Right renal pelvis (tissue), 4 donors: ENCODE measurements around the gene OTUD3. TPM values are rescaled to one million over a fixed set of nuclear protein-coding genes. Genes with fewer than 3 reads are reported as not detected.
"Not testable (repeated sequence)": the region's sequence is repeated elsewhere in the genome, so short reads cannot be mapped to it uniquely, and the experiment has no call there.

Experiments
- DNase-seq, 4 donors: peaks; one replicate each; pipeline ENCODE4 v3.0.0-alpha.2; 2013; ENCODE audit warnings: low read depth in 4 of 4, low spot score in 3 of 4, missing footprints in 1 of 4
- polyA plus RNA-seq, 4 donors: library from polyadenylated mRNA; unstranded; fragments of 120-200 nt; gene quantifications; one replicate each; pipeline ENCODE4 v1.2.1, GENCODE V29; 2013; ENCODE audit not compliant: insufficient read length in 4 of 4

OTUD3 gene, protein sequence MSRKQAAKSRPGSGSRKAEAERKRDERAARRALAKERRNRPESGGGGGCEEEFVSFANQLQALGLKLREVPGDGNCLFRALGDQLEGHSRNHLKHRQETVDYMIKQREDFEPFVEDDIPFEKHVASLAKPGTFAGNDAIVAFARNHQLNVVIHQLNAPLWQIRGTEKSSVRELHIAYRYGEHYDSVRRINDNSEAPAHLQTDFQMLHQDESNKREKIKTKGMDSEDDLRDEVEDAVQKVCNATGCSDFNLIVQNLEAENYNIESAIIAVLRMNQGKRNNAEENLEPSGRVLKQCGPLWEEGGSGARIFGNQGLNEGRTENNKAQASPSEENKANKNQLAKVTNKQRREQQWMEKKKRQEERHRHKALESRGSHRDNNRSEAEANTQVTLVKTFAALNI
- polyA plus RNA-seq: 10 to 100 TPM; 16.3 to 22.3 (median 18.1) TPM

DNA sequence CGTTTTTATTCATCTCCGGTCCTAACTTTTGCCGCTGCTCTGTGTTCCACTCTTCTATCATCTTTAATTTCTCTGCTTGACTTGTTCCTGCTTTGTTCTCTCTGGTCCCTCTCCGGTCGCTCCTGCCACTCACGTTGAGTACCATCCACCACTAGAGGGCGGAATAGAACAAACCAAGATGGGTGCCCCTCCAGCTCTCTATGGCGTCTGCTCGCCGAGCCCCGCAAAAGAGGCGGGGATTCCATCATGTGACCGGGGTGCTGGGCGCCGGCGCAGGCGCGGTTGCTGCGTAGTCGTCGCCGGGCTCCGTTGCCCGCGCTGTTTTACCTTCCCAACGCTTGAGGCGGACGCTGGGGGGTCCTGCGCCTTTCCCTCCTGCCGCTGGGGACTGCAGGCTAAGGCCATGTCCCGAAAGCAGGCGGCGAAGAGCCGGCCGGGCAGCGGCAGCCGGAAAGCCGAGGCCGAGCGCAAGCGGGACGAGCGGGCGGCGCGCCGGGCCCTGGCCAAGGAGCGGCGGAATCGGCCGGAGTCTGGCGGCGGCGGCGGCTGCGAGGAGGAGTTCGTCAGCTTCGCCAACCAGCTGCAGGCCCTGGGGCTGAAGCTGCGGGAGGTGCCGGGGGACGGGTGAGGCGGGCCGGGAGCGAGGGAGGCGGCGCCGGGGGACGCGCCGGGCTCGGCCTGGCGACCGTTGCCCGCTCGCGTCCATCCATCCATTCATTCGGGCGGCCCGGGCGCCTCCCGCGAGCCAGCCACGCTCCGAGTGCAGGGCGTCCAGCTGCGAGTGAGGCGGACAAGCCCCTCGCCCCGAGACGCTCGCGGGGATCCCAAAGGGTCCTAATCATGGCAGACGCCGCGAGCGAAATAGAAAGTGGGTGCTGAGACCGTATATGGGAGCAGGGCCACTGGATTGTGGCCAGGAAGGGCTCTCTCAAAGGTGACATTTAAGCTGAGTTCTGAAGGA lies at the start of gene OTUD3:
OTUD3 (plus strand) TSS at position 285 of the 961 bp plus-strand sequence; CDS start at position 404, 119 bp downstream.
- DNase-seq: peak; percentile 99

DNA sequence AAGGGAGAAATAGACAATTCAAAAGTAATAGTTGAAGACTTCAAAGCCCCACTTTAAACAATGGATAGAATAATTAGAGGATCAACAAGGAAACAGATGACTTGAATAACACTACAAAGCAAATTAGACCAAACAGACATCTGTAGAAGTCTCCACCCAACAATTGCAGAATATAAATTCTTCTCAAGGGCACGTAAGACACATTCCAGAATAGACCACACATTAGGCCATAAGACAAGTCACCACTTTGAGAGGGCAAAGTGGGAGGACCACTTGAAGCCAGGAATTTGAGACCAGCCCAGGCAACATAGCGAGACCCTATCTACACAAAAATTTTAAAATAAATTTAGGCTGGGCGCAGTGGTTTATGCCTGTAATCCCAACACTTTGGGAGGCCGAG lies 46.6 kb upstream of the OTUD3 start:
- no peak for DNase-seq

DNA sequence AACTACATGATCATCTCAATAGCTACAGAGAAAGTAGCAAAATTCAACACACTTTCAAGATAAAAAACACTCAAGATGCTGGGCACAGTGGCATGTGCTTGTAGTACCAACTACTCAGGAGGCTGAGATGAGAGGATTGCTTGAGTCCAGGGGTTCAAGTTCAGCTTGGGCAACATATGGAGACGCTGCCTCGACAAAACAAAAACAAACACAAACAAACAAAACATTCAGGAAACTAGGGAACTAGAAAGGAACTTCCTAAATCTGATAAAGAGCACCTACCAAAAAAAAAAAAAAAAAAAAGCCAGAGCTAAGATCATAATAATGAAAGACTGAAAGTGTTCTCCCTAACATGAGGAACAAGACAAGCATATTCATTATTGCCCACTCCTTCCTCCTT lies 44.3 kb upstream of the OTUD3 start:
- no peak for DNase-seq

DNA sequence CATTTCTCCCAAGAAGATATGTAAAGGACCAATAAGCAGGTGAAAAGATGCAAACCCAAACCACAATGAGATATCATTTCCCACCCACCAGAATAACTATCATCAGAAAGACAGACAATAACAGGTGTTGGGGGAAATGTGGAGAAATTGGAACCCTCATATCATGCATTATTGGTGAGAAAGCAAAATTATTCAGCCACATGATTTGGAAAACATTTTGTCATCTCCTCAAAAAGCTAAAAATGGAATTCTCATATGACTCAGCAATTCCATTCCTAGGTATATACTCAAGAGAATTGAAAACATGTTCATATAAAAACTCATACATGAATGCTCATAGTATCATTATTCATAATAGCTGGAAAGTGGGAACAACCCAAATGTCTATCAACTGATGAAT lies 42.0 kb upstream of the OTUD3 start:
- DNase-seq: no peak

DNA sequence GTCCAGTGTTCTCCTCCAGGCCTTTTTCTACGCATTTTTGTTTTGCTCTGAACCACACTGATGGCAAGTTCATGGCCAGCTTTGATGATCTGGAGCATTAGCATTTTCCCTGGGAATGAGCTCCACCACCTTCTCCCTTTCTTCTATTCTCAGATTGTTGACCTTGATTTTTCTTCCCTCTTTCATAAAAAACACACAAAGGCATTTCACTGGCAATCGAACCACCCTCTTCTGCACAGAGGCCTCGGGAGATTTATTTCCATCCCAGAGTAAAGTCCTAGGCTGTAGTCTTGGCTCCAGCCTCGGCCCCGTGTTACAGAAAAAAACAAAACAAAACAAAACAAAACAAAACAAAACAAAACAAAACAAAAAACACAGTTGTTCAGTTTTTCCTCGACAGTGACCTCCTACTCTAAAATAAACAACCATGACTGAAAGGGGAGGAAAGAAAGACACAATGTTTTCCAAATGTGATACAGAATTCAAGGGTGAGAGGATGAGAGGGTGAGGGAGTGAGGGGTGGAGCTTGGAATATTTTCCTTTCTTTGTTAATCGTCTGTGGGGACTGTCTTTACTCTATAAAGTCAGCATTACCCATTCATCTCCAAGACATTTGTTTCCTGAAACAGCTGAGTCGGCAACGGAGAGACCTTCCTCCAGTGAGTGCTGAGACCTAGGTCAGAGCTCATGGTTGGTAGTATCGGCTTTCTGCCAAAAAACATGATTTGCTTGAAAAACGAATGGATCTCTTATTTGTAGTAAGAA lies 37.3 kb upstream of the OTUD3 start:
- DNase-seq: peak; percentile 20 to 38 (median 28)

DNA sequence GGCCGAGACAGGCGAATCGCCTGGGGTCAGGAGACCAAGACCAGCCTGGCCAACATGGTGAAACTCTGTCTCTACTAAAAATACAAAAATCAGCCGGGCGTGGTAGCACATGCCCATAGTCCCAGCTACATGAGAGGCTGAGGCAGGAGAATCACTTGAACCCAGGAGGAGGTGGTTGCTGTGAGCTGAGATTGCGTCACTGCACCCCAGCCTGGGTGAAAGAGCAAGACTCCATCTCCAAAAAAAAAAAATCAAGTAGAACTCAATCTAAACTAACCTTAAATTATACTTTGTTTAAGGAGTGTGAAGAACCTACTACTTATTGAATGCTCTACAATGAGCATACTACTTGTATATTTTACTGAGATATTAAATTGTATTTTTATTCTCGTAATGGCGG lies 36.6 kb upstream of the OTUD3 start:
- no peak for DNase-seq

DNA sequence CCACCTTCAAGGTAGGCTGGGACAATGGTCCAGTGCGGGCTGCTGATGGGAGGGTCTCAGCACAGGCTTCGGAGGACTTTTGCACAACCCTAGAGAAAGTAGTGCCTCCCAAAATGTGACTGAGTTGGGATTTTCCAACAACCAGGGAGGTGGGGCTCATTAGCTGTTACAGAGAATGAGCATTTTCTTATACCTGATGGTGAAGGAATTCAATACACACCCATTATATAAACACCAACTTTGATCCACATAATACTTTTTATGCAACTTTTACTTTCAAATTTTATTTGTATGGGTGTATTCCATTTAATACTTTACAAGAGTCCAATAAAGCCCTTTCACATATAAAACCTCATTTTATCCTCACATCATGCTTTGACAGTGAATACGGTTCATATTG lies 35.9 kb upstream of the OTUD3 start:
- no peak for DNase-seq

DNA sequence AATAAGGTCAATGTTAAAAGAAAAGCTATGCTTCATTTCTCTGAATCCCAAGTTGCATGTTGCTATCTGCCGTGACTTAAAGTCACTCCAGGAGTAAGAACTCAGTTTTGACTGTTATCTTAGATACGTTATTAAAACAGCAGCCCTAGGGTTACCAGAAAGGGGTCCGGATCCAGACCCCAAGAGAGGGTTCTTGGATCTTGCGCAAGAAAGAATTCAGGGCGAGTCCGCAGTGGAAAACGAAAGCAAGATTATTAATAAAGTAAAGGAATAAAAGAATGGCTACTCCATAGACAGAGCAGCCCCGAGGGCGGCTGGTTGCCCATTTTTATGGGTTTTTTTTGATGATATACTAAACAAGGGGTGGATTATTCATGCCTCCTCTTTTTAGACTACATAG lies 34.9 kb upstream of the OTUD3 start:
- not testable (repeated sequence) for DNase-seq

DNA sequence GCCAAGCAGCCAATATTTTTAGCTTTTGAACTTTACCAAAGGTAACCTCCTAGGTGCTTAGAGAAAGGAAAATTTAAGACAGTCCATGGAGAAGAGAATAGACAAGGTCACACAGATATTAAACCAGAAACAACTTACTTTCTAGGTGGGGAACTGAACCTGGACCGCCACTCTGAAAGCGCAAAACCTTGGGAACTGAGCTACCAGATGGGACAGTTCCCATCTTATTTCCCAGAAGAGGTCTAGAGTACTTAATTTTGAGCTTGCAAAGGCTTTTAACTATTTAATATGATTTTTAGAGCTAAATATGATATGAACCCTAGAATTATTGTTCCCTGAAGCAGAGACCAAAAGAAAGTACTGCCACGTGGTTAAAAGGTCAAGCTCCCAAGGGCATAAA lies 32.9 kb upstream of the OTUD3 start:
- not testable (repeated sequence) for DNase-seq

DNA sequence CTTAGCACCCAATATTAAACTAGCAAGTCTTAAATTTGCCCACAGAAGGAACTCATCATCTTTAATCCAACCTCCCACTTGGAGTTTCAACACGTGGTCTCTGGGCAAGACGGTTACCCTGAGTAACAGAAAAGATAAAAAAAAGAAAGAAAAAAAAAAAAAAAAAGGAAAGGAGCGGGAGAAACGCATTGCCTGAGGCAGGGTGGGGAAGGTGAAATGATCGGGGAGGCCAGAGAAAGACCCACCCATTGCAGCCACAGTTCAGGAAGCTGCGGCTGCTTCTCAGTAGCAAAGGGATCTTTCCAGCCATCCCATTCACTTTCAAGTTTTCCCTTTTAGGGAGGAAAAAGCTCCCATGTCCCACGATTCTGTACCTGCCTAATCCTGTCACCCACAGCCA lies 32.0 kb upstream of the OTUD3 start:
- no peak for DNase-seq

DNA sequence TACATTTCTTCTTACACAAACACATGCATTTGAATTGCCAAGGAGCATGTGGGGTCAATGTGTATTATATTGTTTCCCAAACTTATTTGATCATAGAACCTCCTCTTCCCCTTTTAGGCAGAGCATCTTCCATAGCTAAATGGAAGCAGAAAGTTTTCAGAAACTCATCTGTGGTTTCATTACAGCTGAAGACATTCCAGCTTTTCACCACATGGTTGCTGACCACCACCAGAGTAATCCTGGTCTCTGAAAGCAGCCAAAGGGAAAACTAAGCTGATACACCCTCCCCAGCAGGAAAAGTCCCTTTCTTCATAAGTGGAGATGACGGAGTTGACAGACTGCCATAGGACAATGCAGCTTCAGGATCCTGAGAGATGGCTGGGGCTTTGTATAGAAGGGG lies 30.2 kb upstream of the OTUD3 start:
- DNase-seq: no peak

DNA sequence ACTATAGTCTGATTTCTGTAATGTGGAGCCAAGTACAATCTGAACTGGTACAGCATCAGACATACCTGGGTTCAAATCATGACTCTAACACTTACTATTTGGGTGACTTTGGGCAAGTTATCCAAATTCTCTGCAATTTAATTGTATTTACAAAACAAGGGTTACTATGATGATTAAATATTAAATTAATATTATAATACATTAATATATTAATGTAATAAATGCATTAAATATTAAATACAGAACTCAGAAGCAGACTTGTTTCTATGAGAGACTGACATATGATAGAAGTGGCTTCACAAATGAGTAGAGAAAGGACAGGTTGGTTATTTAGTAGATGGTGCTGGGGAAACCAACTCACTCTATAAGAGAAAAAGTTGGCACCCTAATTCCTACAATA lies 27.3 kb upstream of the OTUD3 start:
- no peak for DNase-seq

DNA sequence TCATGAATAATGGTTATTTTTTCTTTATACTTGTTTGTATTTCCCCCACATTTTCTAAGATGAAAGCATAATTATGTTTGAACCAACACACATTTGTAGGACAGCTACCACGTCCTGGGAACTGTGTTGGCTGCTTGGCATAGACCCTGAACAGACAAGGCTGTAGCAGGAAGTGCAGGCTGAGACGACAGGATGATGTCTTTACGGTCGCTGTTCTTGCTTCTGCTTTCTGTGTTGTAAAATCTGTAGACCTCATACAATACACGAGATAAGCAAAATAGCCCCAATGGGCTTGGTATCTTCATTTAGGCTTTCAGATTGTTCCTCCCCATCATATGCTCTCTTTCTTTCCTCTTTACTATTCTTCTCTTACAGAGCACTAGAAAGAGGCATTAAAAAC lies 23.3 kb upstream of the OTUD3 start:
- no peak for DNase-seq

DNA sequence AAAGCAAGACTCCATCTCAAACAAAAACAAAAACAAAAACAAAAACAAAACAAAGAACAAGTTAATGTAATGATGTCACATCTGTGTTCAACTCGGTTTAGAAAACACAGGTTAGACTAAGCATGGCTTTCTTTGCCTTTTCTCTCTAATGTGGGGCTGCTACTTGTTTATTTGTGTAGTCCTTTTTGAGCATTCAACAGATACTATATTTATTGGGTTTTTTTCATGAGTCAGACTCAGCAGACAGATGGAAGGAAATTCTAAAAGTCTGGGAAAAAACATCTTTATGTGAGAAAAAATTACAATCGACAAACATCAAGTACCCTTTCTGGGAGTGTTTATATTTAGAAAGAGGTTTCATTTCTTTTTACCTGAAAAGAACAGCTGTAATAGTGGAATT lies 22.3 kb upstream of the OTUD3 start:
- DNase-seq: no peak

DNA sequence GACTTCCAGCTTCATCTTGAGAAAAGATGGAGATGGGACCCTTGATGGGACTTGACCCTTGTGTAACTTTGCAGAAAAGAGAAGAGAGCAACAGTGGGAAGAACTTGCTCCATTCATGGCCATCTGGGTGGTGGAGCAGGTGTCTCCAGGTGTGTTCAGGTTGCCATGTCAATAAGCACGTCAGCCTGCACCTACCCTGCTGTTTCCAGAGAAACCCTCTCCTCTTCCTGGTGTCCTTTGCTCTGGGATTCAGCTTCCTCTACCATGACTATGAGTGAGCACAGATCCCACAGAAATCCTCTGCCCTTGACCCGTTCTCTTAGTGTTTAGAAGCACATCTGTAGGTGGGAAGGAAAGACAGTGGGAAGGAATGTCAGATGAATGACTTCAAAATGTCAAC lies 21.8 kb upstream of the OTUD3 start:
- no peak for DNase-seq

DNA sequence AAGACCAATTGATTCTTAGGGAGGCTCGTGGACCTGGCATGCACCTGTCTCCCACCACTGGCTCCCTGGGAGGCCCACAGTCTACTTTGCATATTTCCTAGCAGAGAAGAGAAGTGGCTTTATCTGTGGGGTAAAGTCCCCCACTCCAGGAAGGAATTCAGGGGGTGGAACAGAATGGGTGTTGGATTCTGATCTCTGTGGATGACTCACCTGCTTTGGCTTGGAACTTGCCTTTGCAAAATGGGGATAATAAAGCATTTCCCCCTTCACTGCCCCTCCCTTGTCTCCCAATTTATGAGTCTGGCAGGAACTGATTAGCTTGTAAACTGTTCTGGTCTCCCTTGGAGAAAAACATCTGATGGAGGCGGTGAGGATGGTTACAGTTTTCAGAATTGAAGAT lies 21.2 kb upstream of the OTUD3 start:
- no peak for DNase-seq

DNA sequence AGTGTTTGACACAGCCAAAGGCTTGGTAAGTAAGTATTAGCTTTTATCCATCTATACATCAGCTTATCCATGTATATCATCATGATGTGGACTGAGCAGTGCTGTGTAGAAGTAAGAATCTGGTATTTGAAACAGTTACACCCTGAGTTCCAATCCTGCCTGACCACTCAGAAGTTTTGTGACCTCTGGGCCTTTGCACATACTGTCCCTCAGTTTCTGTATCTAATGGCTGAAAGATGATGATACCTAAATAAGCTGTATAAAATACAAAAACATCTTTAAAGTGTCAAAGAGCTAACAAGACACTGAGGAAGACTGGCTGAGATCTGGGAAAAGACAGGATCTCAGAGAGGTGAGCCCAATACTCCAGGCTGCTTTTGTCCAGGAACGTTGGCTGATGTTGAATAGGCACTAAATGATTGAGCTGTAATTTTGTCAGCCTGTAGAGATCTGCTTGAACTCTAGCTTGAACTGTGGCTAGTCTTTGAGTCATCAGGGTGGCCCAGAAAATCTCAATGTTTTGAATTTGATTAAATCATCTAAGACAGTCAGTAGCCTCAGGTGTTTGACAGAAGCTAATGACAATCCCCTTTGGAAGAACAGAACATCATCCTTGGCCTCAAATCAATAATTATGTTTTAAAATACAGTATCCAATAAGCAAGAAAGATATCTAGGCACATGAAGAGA lies 20.2 kb upstream of the OTUD3 start:
- no peak for DNase-seq

DNA sequence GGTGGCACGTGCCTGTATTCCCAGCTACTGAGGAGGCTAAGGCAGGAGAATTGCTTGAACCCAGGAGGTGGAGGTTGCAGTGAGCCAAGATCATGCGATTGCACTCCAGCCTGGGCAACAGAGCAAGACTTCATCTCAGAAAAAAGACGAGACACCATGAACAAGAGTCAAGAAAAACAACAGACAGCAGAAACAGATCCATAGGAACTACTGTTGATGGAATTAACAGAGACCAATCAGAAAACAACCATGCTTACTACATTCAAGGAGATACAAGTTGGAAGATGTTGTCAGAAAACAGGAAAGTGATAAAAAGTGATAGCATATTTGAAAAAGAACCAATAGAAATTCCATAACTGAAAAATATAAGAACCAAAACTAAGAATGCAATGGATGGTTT lies 19.3 kb upstream of the OTUD3 start:
- DNase-seq: no peak

DNA sequence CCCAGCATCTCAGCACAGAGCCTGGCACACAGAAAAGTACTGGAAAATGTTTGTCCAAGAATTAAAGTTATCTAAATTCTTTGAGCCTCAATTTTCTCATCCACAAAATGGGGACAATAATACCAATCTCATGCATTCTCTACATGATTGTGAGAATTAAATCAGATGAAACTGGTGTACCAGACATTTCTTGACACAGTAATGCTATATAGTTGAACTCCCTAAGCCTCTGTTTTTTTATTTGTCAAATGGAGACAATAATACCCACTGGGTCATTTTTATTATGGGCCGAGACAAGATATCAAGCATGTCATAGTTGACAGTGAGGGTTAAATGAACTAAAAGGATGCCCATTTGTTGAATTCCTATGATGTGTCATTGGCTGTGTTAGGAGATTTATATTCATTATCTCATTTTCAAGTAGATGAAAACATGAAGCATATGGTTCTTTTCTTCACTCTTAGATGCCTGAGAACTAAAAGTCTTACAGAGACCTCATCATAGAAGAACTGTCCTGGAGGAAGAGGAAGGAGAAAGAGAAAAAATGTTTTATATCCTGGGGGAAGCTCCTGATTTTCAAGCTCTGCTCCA lies 17.5 kb upstream of the OTUD3 start:
- no peak for DNase-seq

DNA sequence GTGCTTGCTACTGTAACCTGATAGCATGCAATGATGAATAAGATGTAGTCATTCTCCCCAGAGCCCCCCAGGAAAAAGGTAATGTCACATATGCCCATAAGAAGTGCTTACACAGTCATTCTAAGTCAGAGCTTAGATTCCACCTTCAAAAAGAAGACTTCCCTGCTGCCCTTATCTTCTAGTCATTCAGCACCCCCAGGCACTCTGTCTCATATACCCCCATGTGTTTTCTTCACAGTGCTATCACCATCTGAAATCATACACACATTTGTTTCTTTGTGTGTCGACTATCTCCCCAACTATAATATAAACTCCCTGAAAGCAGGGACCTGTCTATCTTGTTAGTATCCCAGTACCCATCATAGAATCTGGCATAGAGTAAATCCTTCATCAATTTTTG lies 16.2 kb upstream of the OTUD3 start:
- DNase-seq: no peak
